Measurements from ENCODE around the gene MRC2. TPM values are rescaled to one million over a fixed set of nuclear protein-coding genes. Genes with fewer than 3 reads are reported as not detected.
"Not testable (repeated sequence)": the region's sequence is repeated elsewhere in the genome, so short reads cannot be mapped to it uniquely, and the experiment has no call there.

MRC2 gene
- polyA plus RNA-seq, 2 of the 4 experiments (the other 2 are of a cell fraction), result 20.2 to 57.3 TPM

DNA sequence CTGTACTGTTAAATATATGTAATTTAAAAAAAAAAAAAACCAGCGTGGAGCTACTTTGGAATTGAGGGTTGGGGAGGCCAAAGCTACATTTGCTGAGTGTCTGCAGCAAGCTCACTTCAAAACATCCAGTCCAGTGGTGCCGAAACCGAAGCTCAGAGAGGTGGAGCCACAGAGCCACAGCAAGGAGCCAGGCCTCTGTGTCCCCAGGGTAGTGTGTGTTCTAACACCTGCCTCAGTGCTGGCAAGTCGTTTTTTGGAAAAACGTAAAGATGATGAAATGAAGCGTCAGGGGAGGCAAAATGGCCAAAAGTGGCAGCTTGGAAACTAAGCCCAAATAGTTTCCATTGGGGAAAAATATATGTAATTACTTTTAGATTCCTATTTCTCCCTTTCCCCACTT, 36.1 kb upstream of the MRC2 start (continued):
- TF ChIP-seq CHD4 (IDR thresholded peaks at IDR 0.05; ENCODE audit: borderline replicate concordance) (no peak), POLR2AphosphoS2 (conservative IDR thresholded peaks at IDR 0.05; ENCODE audit: low read length) (no peak)
- TF ChIP-seq, protein P1, sequence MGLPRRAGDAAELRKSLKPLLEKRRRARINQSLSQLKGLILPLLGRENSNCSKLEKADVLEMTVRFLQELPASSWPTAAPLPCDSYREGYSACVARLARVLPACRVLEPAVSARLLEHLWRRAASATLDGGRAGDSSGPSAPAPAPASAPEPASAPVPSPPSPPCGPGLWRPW (IDR thresholded peaks at IDR 0.05), result no peak

DNA sequence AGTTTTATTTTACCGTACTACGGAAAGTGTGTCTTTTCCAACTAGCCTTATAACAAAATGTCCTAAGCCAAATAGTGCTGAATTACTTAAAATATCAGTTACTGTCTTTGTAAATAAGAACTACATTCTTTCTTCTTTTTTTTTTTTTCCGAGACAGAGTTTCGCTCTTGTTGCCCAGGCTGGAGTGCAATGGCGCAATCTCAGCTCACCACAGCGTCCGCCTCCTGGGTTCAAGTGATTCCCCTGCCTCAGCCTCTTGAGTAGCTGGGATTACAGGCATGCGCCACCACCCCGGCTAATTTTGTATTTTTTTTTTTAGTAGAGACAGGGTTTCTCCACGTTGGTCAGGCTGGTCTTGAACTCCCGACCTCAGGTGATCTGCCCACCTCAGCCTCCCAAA, 35.6 kb upstream of the MRC2 start:
- 89% methylated on average over 11 of the region's 11 CpGs for WGBS (ENCODE audit: missing lambda C conversion rate)
- FAIRE-seq; H3K4me3 ChIP-seq; DNase-seq (ENCODE audit: low read depth in 1 of 2, low spot score in 1 of 2); POLR2A ChIA-PET; H3K9me3 ChIP-seq; ATAC-seq; H3K4me2 ChIP-seq; H3K4me1 ChIP-seq; H3K27ac ChIP-seq: not testable (repeated sequence)
- CTCF ChIA-PET, result interaction anchor here (0.7 to 2.0 kb wide), 6 partner anchors 19 to 170 kb away, joined by 3 to 9 read pairs (median 4); no protein-coding TSS in a partner anchor

DNA sequence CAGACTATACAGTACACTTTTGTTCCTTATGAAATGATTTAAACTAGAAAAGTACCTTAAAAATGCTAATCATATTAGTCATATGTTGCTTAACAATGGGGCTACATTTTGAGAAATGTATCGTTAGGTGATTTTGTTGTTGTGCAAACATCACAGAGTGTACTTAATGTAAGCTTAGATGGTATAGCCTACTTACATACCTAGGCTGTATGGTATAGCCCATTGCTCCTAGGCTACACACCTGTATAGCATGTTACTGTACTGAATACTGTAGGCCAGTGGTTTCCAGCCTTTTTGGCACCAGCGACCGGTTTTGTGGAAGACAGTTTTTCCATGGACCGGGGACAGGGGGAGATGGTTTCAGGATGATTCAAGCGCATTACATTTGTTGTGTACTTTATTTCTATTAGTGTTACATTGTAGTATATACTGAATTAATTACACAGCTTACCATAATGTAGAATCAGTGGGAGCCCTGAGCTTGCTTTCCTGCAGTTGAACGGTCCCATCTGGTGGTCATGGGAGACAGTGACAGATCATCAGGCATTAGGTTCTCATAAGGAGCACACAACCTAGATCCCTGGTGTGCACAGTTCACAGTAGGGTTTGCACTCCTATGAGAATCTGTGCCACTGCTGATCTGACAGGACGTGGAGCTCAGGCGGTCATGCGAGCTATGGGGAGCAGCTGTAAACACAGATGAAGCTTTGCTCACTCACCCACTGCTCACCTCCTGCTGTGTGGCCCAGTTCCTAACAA, 35.0 kb upstream of the MRC2 start:
- FAIRE-seq (no peak), DNase-seq (ENCODE audit: low read depth in 1 of 2, low spot score in 1 of 2) (peak in 1 of 2 experiments; percentile 42), ATAC-seq (peak; percentile 55 to 71; a peak in 3 of 6 replicates)
- Histone ChIP-seq H3K27ac (no peak overlapping the region), H3K4me2 (no peak overlapping the region), H3K9me3 (no peaks in the 10 kb centered on the region), H3K4me1 (0 out of 3 replicates have a peak, but pooled peaks cover 3% of the 10 kb centered on the region), H3K4me3 (no peak overlapping the region)
- peak; percentile 20 to 56; a peak in 3 of 5 replicates for TF ChIP-seq RAD21 (conservative IDR thresholded peaks at IDR 0.05 in 1 of 2, IDR thresholded peaks at IDR 0.05 in 1 of 2)
- no peak for TF ChIP-seq MYC (IDR thresholded peaks at IDR 0.05; ENCODE audit: borderline replicate concordance, low read length)
- peak; percentile 30; the same call in 1 of the 3 replicates for TF ChIP-seq SMC3 (IDR thresholded peaks at IDR 0.05)
- TF ChIP-seq KDM1A (IDR thresholded peaks at IDR 0.05; ENCODE audit: low read depth), result no peak
- CTCF ChIA-PET, result interaction anchor here (0.6 to 2.1 kb wide), 13 partner anchors 12 to 170 kb away, joined by 3 to 9 read pairs (median 4); no protein-coding TSS in a partner anchor
- WGBS (ENCODE audit: missing lambda C conversion rate), result 87% methylated on average over 9 of the region's 9 CpGs
- POLR2A ChIA-PET, result no interaction called here

DNA sequence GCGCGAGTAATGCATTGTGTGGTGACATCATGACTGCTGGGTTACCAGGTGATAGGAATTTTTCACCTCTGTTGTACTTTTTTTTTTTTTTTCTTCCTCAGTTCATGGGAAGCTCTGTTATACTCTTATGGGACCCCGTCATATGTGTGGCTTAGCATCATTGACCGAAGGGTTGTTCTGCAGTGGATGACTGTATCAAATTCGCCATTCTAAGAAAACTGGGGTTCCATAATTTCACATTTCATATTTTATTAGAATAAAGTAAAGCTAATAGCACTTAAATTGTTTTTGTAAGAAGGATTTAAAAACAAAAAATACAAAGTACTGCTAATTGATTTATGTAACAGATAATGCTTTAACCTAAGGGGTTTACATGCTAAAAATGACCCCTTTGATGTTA, 32.0 kb upstream of the MRC2 start:
- TF ChIP-seq, protein P2, sequence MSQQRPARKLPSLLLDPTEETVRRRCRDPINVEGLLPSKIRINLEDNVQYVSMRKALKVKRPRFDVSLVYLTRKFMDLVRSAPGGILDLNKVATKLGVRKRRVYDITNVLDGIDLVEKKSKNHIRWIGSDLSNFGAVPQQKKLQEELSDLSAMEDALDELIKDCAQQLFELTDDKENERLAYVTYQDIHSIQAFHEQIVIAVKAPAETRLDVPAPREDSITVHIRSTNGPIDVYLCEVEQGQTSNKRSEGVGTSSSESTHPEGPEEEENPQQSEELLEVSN (IDR thresholded peaks at IDR 0.05; ENCODE audit: borderline replicate concordance, low read depth), result no peak
- no peak for TF ChIP-seq RAD21 (conservative IDR thresholded peaks at IDR 0.05 in 1 of 2, IDR thresholded peaks at IDR 0.05 in 1 of 2)
- no peak for TF ChIP-seq HOXB5 (CRISPR knock-in tag; IDR thresholded peaks at IDR 0.05)
- TF ChIP-seq NR3C1 (IDR thresholded peaks at IDR 0.05), result no peak
- TF ChIP-seq FOSB (CRISPR knock-in tag; IDR thresholded peaks at IDR 0.05), result no peak
- no peak for TF ChIP-seq CEBPB (IDR thresholded peaks at IDR 0.05)
- no peak for TF ChIP-seq MAZ (IDR thresholded peaks at IDR 0.05; ENCODE audit: borderline replicate concordance, low read depth, low read length)
- TF ChIP-seq MYC (IDR thresholded peaks at IDR 0.05; ENCODE audit: borderline replicate concordance, low read length), result no peak
- TF ChIP-seq, protein P3, sequence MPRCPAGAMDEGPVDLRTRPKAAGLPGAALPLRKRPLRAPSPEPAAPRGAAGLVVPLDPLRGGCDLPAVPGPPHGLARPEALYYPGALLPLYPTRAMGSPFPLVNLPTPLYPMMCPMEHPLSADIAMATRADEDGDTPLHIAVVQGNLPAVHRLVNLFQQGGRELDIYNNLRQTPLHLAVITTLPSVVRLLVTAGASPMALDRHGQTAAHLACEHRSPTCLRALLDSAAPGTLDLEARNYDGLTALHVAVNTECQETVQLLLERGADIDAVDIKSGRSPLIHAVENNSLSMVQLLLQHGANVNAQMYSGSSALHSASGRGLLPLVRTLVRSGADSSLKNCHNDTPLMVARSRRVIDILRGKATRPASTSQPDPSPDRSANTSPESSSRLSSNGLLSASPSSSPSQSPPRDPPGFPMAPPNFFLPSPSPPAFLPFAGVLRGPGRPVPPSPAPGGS (IDR thresholded peaks at IDR 0.05), result no peak
- TF ChIP-seq KDM1A (IDR thresholded peaks at IDR 0.05; ENCODE audit: low read depth), result no peak
- Histone ChIP-seq H3K4me2 (no peak overlapping the region), H3K4me3 (no peak overlapping the region), H3K9me3 (no peaks in the 10 kb centered on the region), H3K27ac (no peak overlapping the region), H3K4me1 (0 out of 3 replicates have a peak, but pooled peaks cover 3% of the 10 kb centered on the region)
- ChIA-PET CTCF (interaction anchor here (1.1 to 1.5 kb wide), 3 partner anchors 14 to 43 kb away, joined by 3 read pairs; no protein-coding TSS in a partner anchor), POLR2A (no interaction called here)
- ATAC-seq (no peak), DNase-seq (ENCODE audit: low read depth in 1 of 2, low spot score in 1 of 2) (no peak), FAIRE-seq (no peak)
- 95% methylated on average over 5 of the region's 5 CpGs for WGBS (ENCODE audit: missing lambda C conversion rate)

Measured in A549 (cell line).